Measurements from ENCODE around the gene APBA1.

APBA1 gene

DNA sequence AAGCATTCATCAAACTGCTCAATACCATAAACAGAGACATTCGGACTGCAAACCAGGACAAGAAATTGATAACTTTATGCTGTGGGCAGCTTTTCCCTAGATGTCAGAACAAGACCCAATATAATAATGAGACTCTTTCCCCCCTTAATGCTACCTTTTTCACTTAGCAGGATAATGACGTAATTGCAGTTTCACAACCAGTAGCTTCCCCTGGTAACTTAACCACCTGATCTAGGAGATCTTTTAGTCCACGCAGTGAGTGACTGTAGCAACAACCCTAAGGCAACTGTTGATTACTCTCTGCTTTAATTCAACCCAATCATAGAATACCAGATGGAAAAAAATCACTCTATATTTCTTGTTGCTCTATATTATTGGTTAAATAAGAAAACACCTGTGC lies 56.3 kb downstream of the APBA1 start:
- TF ChIP-seq, protein P1, sequence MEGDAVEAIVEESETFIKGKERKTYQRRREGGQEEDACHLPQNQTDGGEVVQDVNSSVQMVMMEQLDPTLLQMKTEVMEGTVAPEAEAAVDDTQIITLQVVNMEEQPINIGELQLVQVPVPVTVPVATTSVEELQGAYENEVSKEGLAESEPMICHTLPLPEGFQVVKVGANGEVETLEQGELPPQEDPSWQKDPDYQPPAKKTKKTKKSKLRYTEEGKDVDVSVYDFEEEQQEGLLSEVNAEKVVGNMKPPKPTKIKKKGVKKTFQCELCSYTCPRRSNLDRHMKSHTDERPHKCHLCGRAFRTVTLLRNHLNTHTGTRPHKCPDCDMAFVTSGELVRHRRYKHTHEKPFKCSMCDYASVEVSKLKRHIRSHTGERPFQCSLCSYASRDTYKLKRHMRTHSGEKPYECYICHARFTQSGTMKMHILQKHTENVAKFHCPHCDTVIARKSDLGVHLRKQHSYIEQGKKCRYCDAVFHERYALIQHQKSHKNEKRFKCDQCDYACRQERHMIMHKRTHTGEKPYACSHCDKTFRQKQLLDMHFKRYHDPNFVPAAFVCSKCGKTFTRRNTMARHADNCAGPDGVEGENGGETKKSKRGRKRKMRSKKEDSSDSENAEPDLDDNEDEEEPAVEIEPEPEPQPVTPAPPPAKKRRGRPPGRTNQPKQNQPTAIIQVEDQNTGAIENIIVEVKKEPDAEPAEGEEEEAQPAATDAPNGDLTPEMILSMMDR (conservative IDR thresholded peaks at IDR 0.05; ENCODE audit: low read depth, low read length) = no peak
- DNase-seq (ENCODE audit: low read depth) = no peak
- H3K4me3 ChIP-seq (ENCODE audit: low read length) = no peak overlapping the region

- no peak for DNase-seq (ENCODE audit: low read depth)
- no peak overlapping the region for H3K4me3 ChIP-seq (ENCODE audit: low read length)
- TF ChIP-seq, protein P1 (conservative IDR thresholded peaks at IDR 0.05; ENCODE audit: low read depth, low read length) = no peak
These were observed 61.0 kb downstream of the APBA1 start for GRCh38 chr9:69611221-69611620.

- no peak for DNase-seq (ENCODE audit: low read depth)
- TF ChIP-seq, protein P1 (conservative IDR thresholded peaks at IDR 0.05; ENCODE audit: low read depth, low read length) = no peak
- no peak overlapping the region for H3K4me3 ChIP-seq (ENCODE audit: low read length)
These were observed 63.0 kb downstream of the APBA1 start for GRCh38 chr9:69609156-69609555.

- no peak for DNase-seq (ENCODE audit: low read depth)
- no peak overlapping the region for H3K4me3 ChIP-seq (ENCODE audit: low read length)
- TF ChIP-seq, protein P1 (conservative IDR thresholded peaks at IDR 0.05; ENCODE audit: low read depth, low read length) = no peak
These were observed 66.1 kb downstream of the APBA1 start for GRCh38 chr9:69606089-69606488.

DNA sequence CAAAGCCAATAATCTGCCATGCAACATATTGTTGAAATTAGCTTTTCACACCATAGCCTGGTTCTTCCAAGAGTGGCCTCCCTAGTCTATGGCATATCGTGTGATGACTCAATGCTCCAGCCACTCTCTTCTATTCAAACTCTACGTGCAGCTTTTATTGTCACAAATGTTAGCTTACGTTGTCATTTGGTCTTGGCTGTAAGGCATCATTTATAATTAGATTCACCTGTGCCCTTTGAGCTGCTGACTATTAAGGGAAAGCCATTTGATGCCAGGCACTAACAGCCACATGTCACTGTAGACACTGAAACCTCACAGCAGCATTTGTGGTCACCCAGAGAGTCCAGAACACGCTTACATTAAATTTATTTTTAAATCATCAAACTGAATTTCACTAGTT lies 66.8 kb downstream of the APBA1 start:
- no peak for DNase-seq (ENCODE audit: low read depth)
- TF ChIP-seq, protein P1 (conservative IDR thresholded peaks at IDR 0.05; ENCODE audit: low read depth, low read length) = no peak
- no peak overlapping the region for H3K4me3 ChIP-seq (ENCODE audit: low read length)

GRCh38 chr9:69604568-69605219 lies 67.5 kb downstream of the APBA1 start:
- H3K4me3 ChIP-seq (ENCODE audit: low read length) = no peak overlapping the region
- DNase-seq (ENCODE audit: low read depth) = no peak
- TF ChIP-seq, protein P1 (conservative IDR thresholded peaks at IDR 0.05; ENCODE audit: low read depth, low read length) = no peak

- DNase-seq (ENCODE audit: low read depth) = no peak
- H3K4me3 ChIP-seq (ENCODE audit: low read length) = no peak overlapping the region
- TF ChIP-seq, protein P1 (conservative IDR thresholded peaks at IDR 0.05; ENCODE audit: low read depth, low read length) = no peak
These were observed 68.5 kb downstream of the APBA1 start for GRCh38 chr9:69603656-69604055.
